B cell (primary cell): ENCODE measurements around the gene GLYATL1. TPM values are rescaled to one million over a fixed set of nuclear protein-coding genes. Genes with fewer than 3 reads are reported as not detected.

Experiments used
- ATAC-seq: fragments of 200-7000 bp; cut with Tn5 transposase; one replicate; pipeline ENCODE4 v1.10.0; 2021; ENCODE audit warnings: low read depth, mild to moderate bottlenecking, moderate number of reproducible peaks, moderate library complexity
- CTCF ChIA-PET: fragments of 350-600 bp; sonication (Branson Sonifier 250); formaldehyde crosslinking; loops from one replicate; lab custom pipeline; 2021; ENCODE audit warnings: antibody characterized with exemption, inconsistent platforms; lab: Charles Lee
- POLR2A ChIA-PET: fragments of 350-600 bp; sonication (Branson Sonifier 250); formaldehyde crosslinking; loops from one replicate; lab custom pipeline; 2021; ENCODE audit warnings: antibody characterized with exemption; lab: Charles Lee
- DNase-seq: peaks from one replicate; pipeline ENCODE4 v3.0.0; 2013
- H2AFZ ChIP-seq: 2 replicates; pipeline ENCODE4 v1.6.1; 2012; ENCODE audit warnings: mild to moderate bottlenecking, low read depth, low read length; ENCODE audit not compliant: insufficient read depth, poor library complexity, severe bottlenecking
- H3K27ac ChIP-seq, 2 donors: 1 replicate in 1 of 2; 2 replicates in 1 of 2; pipeline ENCODE4 v1.5.1; 2012 to 2013; ENCODE audit warnings: low read length in 2 of 2, mild to moderate bottlenecking in 2 of 2, moderate library complexity in 1 of 2
- H3K27me3 ChIP-seq, 4 experiments: fragments of 200-600 bp in 1 of 4; sonication (generic) in 1 of 4; replicated peaks in 1 of 4; 1 replicate in 2 of 4; 2 replicates in 2 of 4; pipeline versions ENCODE4 v1.6.1 to v1.7.0; 2013 to 2016; ENCODE audit warnings: low read length in 3 of 4, mild to moderate bottlenecking in 2 of 4, mixed read lengths in 1 of 4, moderate library complexity in 1 of 4; ENCODE audit not compliant: insufficient read depth in 4 of 4, control insufficient read depth in 3 of 4; ENCODE audit errors: control extremely low read depth in 1 of 4
- H3K36me3 ChIP-seq, 2 experiments: replicated peaks in 1 of 2; 1 replicate in 1 of 2; 2 replicates in 1 of 2; pipeline versions ENCODE4 v1.6.1 to v1.7.1; 2013; ENCODE audit warnings: low read length in 1 of 2; ENCODE audit not compliant: insufficient read depth in 2 of 2, control insufficient read depth in 1 of 2; ENCODE audit errors: control extremely low read depth in 1 of 2, extremely low read depth in 1 of 2
- H3K4me1 ChIP-seq, 2 donors: fragments of 200-600 bp in 1 of 2; sonication (generic) in 1 of 2; 1 replicate in 1 of 2; 2 replicates in 1 of 2; pipeline versions ENCODE4 v1.5.1 to v1.6.1; 2013 to 2017; ENCODE audit warnings: low read length in 2 of 2; ENCODE audit not compliant: control insufficient read depth in 2 of 2, insufficient read depth in 2 of 2
- H3K4me2 ChIP-seq: replicated peaks from 2 replicates; pipeline ENCODE3; 2012; ENCODE audit warnings: mild to moderate bottlenecking, low read depth, low read length; ENCODE audit not compliant: poor library complexity, severe bottlenecking
- H3K4me3 ChIP-seq, 5 experiments: fragments of 200-600 bp in 1 of 5; sonication (generic) in 1 of 5; 1 replicate in 3 of 5; 2 replicates in 2 of 5; pipeline versions ENCODE4 v1.5.1 to v1.7.0; 2011 to 2016; ENCODE audit warnings: low read length in 4 of 5, mild to moderate bottlenecking in 4 of 5, low read depth in 2 of 5, control low read depth in 1 of 5, moderate library complexity in 1 of 5; ENCODE audit not compliant: insufficient read depth in 1 of 5; ENCODE audit errors: control extremely low read depth in 1 of 5, extremely low read depth in 1 of 5
- H3K79me2 ChIP-seq: fragments of 200-600 bp; sonication (generic); one replicate; pipeline ENCODE4 v1.6.0; 2016; ENCODE audit warnings: low read length; ENCODE audit not compliant: control insufficient read depth, insufficient read depth
- H3K9ac ChIP-seq: fragments of 200-600 bp; sonication (generic); 2 replicates; pipeline ENCODE4 v1.6.1; 2017; ENCODE audit warnings: mild to moderate bottlenecking, low read length, moderate library complexity
- H3K9me3 ChIP-seq, 3 donors: one replicate each; pipeline versions ENCODE4 v1.6.1 to v1.7.1; 2013; ENCODE audit warnings: low read length in 2 of 3; ENCODE audit not compliant: control insufficient read depth in 2 of 3, insufficient read depth in 1 of 3; ENCODE audit errors: control extremely low read depth in 1 of 3
- H4K20me1 ChIP-seq: 2 replicates; pipeline ENCODE4 v1.6.0; 2012; ENCODE audit warnings: mild to moderate bottlenecking, low read length; ENCODE audit not compliant: insufficient read depth, control insufficient read depth, poor library complexity, severe bottlenecking
- H3K27ac Mint-ChIP-seq: one replicate; pipeline ENCODE4 v1.8.0; 2021; ENCODE audit warnings: mixed read lengths
- H3K27me3 Mint-ChIP-seq: one replicate; pipeline ENCODE4 v1.8.0; 2021; ENCODE audit warnings: mixed read lengths
- H3K4me1 Mint-ChIP-seq: one replicate; pipeline ENCODE4 v1.8.0; 2021; ENCODE audit warnings: mixed read lengths
- H3K4me3 Mint-ChIP-seq: one replicate; pipeline ENCODE4 v1.8.0; 2021; ENCODE audit warnings: mixed read lengths
- H3K9me3 Mint-ChIP-seq: one replicate; pipeline ENCODE4 v1.8.0; 2022; ENCODE audit warnings: mixed read lengths; ENCODE audit not compliant: insufficient read depth
- CTCF ChIP-seq: fragments of 200-600 bp; IDR thresholded peaks from one replicate; pipeline ENCODE4 v1.8.0; 2022; ENCODE audit warnings: antibody characterized with exemption, mild to moderate bottlenecking
- EZH2 ChIP-seq: IDR thresholded peaks from 2 replicates; pipeline ENCODE4 v1.6.1; 2012; ENCODE audit warnings: borderline replicate concordance, low read depth, mild to moderate bottlenecking, moderate library complexity, low read length; ENCODE audit not compliant: insufficient read depth, poor library complexity, severe bottlenecking
- WGBS: methylation state at CpG from one replicate; pipeline ENCODE4 v1.1.5; 2013; ENCODE audit warnings: missing lambda C conversion rate; ENCODE audit not compliant: insufficient coverage; 5-methylcytosine and 5-hydroxymethylcytosine counted together
- intact Hi-C: fragments of 100-400 bp; cut with micrococcal nuclease; formaldehyde crosslinking; loops from one replicate; pipeline ENCODE4 v1.10.0; 2022
- polyA plus RNA-seq: library from polyadenylated mRNA; depleted of rRNA; stranded (reverse); fragments of >200 nt; gene quantifications from 2 replicates; pipeline ENCODE4 v1.2.3, GENCODE V29; 2012
- total RNA-seq, 2 donors: library from RNA; stranded (reverse); fragments of 120-200 nt in 1 of 2; gene quantifications; 1 replicate in 1 of 2; 2 replicates in 1 of 2; pipeline versions ENCODE4 v1.2.3 to v1.2.4, GENCODE V29; 2013 to 2022

Gene GLYATL1
- total and polyA plus RNA-seq, 2 donors (not counting 1 experiment from before 2014, with no cell fraction given) = not detected

GRCh38 chr11:58940028-58940427, 740 bp downstream of the GLYATL1 start:
- no peak overlapping the region for H3K27ac Mint-ChIP-seq
- Histone ChIP-seq H3K9ac (no peak overlapping the region), H3K4me3 (no peak overlapping the region), H3K27ac (no peak overlapping the region), H3K4me2 (no peak overlapping the region), H3K27me3 (no peaks in the 10 kb centered on the region), H3K36me3 (no peaks in the 10 kb centered on the region), H2AFZ (no peak overlapping the region), H3K4me1 (no peaks in the 10 kb centered on the region), H3K9me3 (no peaks in the 10 kb centered on the region), H3K79me2 (no peaks in the 10 kb centered on the region), H4K20me1 (no peaks in the 10 kb centered on the region)
- TF ChIP-seq EZH2 = no peak
- TF ChIP-seq CTCF = no peak
- ChIA-PET POLR2A (no interaction called here), CTCF (no interaction called here)
- no CpG with 5 or more reads among the region's 1 CpG for WGBS
- H3K4me3 Mint-ChIP-seq = no peak overlapping the region
- H3K27me3 Mint-ChIP-seq = peaks cover 3% of the 10 kb centered on the region
- intact Hi-C loops = no loop called here
- DNase-seq (no peak), ATAC-seq (no peak)
- H3K4me1 Mint-ChIP-seq = no peaks in the 10 kb centered on the region
- H3K9me3 Mint-ChIP-seq = no peaks in the 10 kb centered on the region

- Mint-ChIP-seq H3K4me3 (no peak overlapping the region), H3K27ac (no peak overlapping the region), H3K27me3 (peaks cover 3% of the 10 kb centered on the region), H3K4me1 (no peaks in the 10 kb centered on the region), H3K9me3 (no peaks in the 10 kb centered on the region)
- H3K9ac ChIP-seq = no peak overlapping the region
- H3K4me2 ChIP-seq = no peak overlapping the region
- no peaks in the 10 kb centered on the region for H3K27me3 ChIP-seq
- H3K79me2 ChIP-seq = no peaks in the 10 kb centered on the region
- no peaks in the 10 kb centered on the region for H3K36me3 ChIP-seq
- no peak overlapping the region for H3K4me3 ChIP-seq
- ChIA-PET POLR2A (no interaction called here), CTCF (no interaction called here)
- TF ChIP-seq CTCF (no peak), EZH2 (no peak)
- ATAC-seq (no peak), DNase-seq (no peak)
- no peak overlapping the region for H3K27ac ChIP-seq
- intact Hi-C loops = no loop called here
- H3K9me3 ChIP-seq = no peaks in the 10 kb centered on the region
- H3K4me1 ChIP-seq = no peaks in the 10 kb centered on the region
- H4K20me1 ChIP-seq = no peaks in the 10 kb centered on the region
- no peak overlapping the region for H2AFZ ChIP-seq
- WGBS = no CpG with 5 or more reads among the region's 1 CpG
These were observed 2.5 kb downstream of the GLYATL1 start for GRCh38 chr11:58941838-58942237.
